K562 (cell line): ENCODE results near the gene B4GALT5. TPM values are rescaled to one million over a fixed set of nuclear protein-coding genes. Genes with fewer than 3 reads are reported as not detected.

Experiments used
- ATAC-seq: fragments of 200-7000 bp; cut with Tn5 transposase; 3 replicates; pipeline ENCODE4 v1.9.1; 2020; ENCODE audit warnings: moderate library complexity
- BruUV-seq: library from RNA; stranded (reverse); fragments of 400-500 nt; replicated peaks from 2 replicates; lab custom pipeline; 2021; lab: Mats Ljungman, UMichigan
- CTCF ChIA-PET: fragments of 300-600 bp; formaldehyde crosslinking; extraction: SDS; loops from one replicate; lab custom pipeline; 2021; ENCODE audit warnings: low intra/inter-chr PET ratio; lab: Yijun Ruan, JAX
- POLR2A ChIA-PET: fragments of 300-600, 350-650 bp; sonication (Branson Sonifier 250); formaldehyde crosslinking; extraction: SDS; loops from one replicate; lab custom pipeline; 2021; ENCODE audit warnings: antibody characterized with exemption, inconsistent platforms; lab: Yijun Ruan, JAX
- DNase-seq, 4 experiments: peaks; one replicate each; pipeline versions ENCODE4 v3.0.0 to v3.0.0-alpha.2; 2011 to 2018; ENCODE audit warnings: low spot score in 3 of 4, mixed read lengths in 3 of 4; ENCODE audit errors: extremely low read depth in 1 of 4
- FAIRE-seq: peaks from 2 replicates; lab custom pipeline; 2011; peaks lifted over from hg19 to GRCh38; lab: Jason Lieb, UNC
- H2AFZ ChIP-seq: 2 replicates; pipeline ENCODE4 v1.6.0; 2011; ENCODE audit warnings: low read depth, low read length, control low read depth, inconsistent platforms
- H3K27ac ChIP-seq: fragments of 200-600 bp; 3 replicates; pipeline ENCODE4 v1.8.0; 2011; ENCODE audit warnings: low read depth, mild to moderate bottlenecking, control low read depth, inconsistent platforms, low read length, moderate library complexity, mixed read lengths; ENCODE audit errors: extremely low read depth
- H3K27me3 ChIP-seq, 2 experiments: fragments of 300-600 bp in 1 of 2; 2 replicates in 1 of 2; 3 replicates in 1 of 2; pipeline versions ENCODE4 v1.6.0 to v1.8.0; 2011; ENCODE audit warnings: inconsistent platforms in 2 of 2, low read length in 2 of 2, mild to moderate bottlenecking in 1 of 2, mixed read lengths in 1 of 2, moderate library complexity in 1 of 2; ENCODE audit not compliant: control insufficient read depth in 2 of 2, insufficient read depth in 2 of 2
- H3K36me3 ChIP-seq: fragments of 300-600 bp; 3 replicates; pipeline ENCODE4 v1.8.0; 2011; ENCODE audit warnings: mild to moderate bottlenecking, low read length, inconsistent platforms; ENCODE audit not compliant: control insufficient read depth, insufficient read depth
- H3K4me1 ChIP-seq, 2 experiments: fragments of 200-600 bp in 1 of 2; replicated peaks in 1 of 2; 2 replicates in 1 of 2; 3 replicates in 1 of 2; pipeline versions ENCODE4 v1.5.1 to v1.8.0; 2011; ENCODE audit warnings: inconsistent platforms in 2 of 2, low read length in 2 of 2, mild to moderate bottlenecking in 1 of 2, mixed read lengths in 1 of 2, moderate library complexity in 1 of 2; ENCODE audit not compliant: control insufficient read depth in 2 of 2, insufficient read depth in 2 of 2
- H3K4me2 ChIP-seq: 2 replicates; pipeline ENCODE4 v1.6.1; 2011; ENCODE audit warnings: low read length, control low read depth, inconsistent platforms, mixed read lengths; ENCODE audit not compliant: insufficient read depth
- H3K4me3 ChIP-seq: fragments of 200-600 bp; sonication (generic), shearing (Covaris generic); 2 replicates; pipeline ENCODE4 v1.5.1; 2016; ENCODE audit warnings: control low read depth, inconsistent platforms
- H3K79me2 ChIP-seq: fragments of 200-600 bp; 3 replicates; pipeline ENCODE4 v1.8.0; 2011; ENCODE audit warnings: low read length, inconsistent platforms; ENCODE audit not compliant: control insufficient read depth, insufficient read depth
- H3K9ac ChIP-seq, 2 experiments: 2 replicates each; pipeline versions ENCODE4 v1.6.0 to v1.6.1; 2011; ENCODE audit warnings: low read depth in 2 of 2, low read length in 2 of 2, control low read depth in 1 of 2, inconsistent platforms in 1 of 2, mild to moderate bottlenecking in 1 of 2, mixed read lengths in 1 of 2; ENCODE audit not compliant: insufficient read depth in 1 of 2
- H3K9me1 ChIP-seq: one replicate; pipeline ENCODE4 v1.6.0; 2011; ENCODE audit warnings: inconsistent platforms, mild to moderate bottlenecking, low read length, moderate library complexity; ENCODE audit not compliant: control insufficient read depth, insufficient read depth
- H3K9me3 ChIP-seq: replicated peaks from 2 replicates; pipeline ENCODE4 v1.5.1; 2011; ENCODE audit warnings: low read depth, low read length, inconsistent platforms; ENCODE audit not compliant: control insufficient read depth, insufficient read depth
- H4K20me1 ChIP-seq: replicated peaks from 2 replicates; pipeline ENCODE4 v1.6.1; 2011; ENCODE audit warnings: low read length, inconsistent platforms, mixed read lengths; ENCODE audit not compliant: control insufficient read depth, insufficient read depth
- CBFA2T3 ChIP-seq: fragments of 450-650 bp; IDR thresholded peaks from 2 replicates; pipeline ENCODE4 v1.6.1; 2017
- CREM ChIP-seq: IDR thresholded peaks from 2 replicates; pipeline ENCODE4 v1.6.1; 2014; ENCODE audit warnings: antibody characterized with exemption, low read depth
- CTBP1 ChIP-seq: fragments of 450-650 bp; IDR thresholded peaks from 2 replicates; pipeline ENCODE4 v1.6.1; 2016; ENCODE audit warnings: borderline replicate concordance
- DPF2 ChIP-seq: fragments of 450-650 bp; IDR thresholded peaks from 2 replicates; pipeline ENCODE4 v1.6.1; 2016
- HDAC1 ChIP-seq, 2 experiments: fragments of 450-650 bp; IDR thresholded peaks; 2 replicates each; pipeline ENCODE4 v1.6.1; 2016 to 2017; ENCODE audit warnings: inconsistent platforms in 1 of 2, mild to moderate bottlenecking in 1 of 2, moderate library complexity in 1 of 2
- HDAC2 ChIP-seq: fragments of 450-650 bp; IDR thresholded peaks from 2 replicates; pipeline ENCODE4 v1.6.1; 2016; ENCODE audit warnings: mild to moderate bottlenecking
- IRF9 ChIP-seq: fragments of 450-650 bp; IDR thresholded peaks from 2 replicates; pipeline ENCODE4 v1.6.1; 2016; ENCODE audit warnings: missing biosample characterization, missing genetic modification characterization
- KLF1 ChIP-seq: fragments of 450-650 bp; IDR thresholded peaks from 2 replicates; pipeline ENCODE4 v1.6.1; 2016; ENCODE audit warnings: missing genetic modification characterization, missing compliant biosample characterization
- MEF2A ChIP-seq: IDR thresholded peaks from 2 replicates; pipeline ENCODE4 v1.6.1; 2011; ENCODE audit warnings: low read depth, mild to moderate bottlenecking, low read length, moderate library complexity; ENCODE audit not compliant: control insufficient read depth
- TAL1 ChIP-seq: fragments of 450-650 bp; IDR thresholded peaks from 2 replicates; pipeline ENCODE4 v1.6.1; 2016; ENCODE audit warnings: mild to moderate bottlenecking
- TCF3 ChIP-seq: sonication (generic); formaldehyde crosslinking; IDR thresholded peaks from 2 replicates; pipeline ENCODE4 v1.4.0; 2020; ENCODE audit warnings: mild to moderate bottlenecking, missing genetic modification reagents
- TEAD4 ChIP-seq, 2 experiments: sonication (generic) in 1 of 2; formaldehyde crosslinking in 1 of 2; IDR thresholded peaks; 2 replicates each; pipeline versions ENCODE4 v1.6.1 to v1.8.0; 2012 to 2022; ENCODE audit warnings: borderline replicate concordance in 1 of 2, inconsistent platforms in 1 of 2, low read length in 1 of 2, mild to moderate bottlenecking in 1 of 2, missing genetic modification reagents in 1 of 2
- ZNF280A ChIP-seq: fragments of 450-650 bp; IDR thresholded peaks from 2 replicates; pipeline ENCODE4 v1.6.1; 2018; ENCODE audit warnings: mild to moderate bottlenecking, low read depth; ENCODE audit not compliant: partially characterized antibody
- WGBS: fragments of 100-300 bp; shearing (Covaris generic); methylation state at CpG from one replicate; pipeline ENCODE4 v1.1.6; 2016; ENCODE audit warnings: low coverage, mixed read lengths; ENCODE audit not compliant: insufficient coverage; ENCODE audit errors: missing lambda C conversion rate; 5-methylcytosine and 5-hydroxymethylcytosine counted together
- in situ Hi-C: fragments of 300-500 bp; cut with MboI; formaldehyde crosslinking; loops from 4 replicates; pipeline ENCODE4 v1.15.0; 2018; ENCODE audit warnings: inconsistent platforms, mixed read lengths
- intact Hi-C: fragments of 100-400 bp; cut with micrococcal nuclease; formaldehyde crosslinking; loops from 2 replicates; pipeline ENCODE4 v1.14.2; 2022
- polyA plus RNA-seq, 8 experiments: library from polyadenylated mRNA; depleted of rRNA in 4 of 8; stranded (reverse) in 5 of 8; unstranded in 3 of 8; fragments of >200 nt; fragmentation: Nextera tagmentation in 2 of 8; fragmentation: Illumina TruSeq in 1 of 8; extraction: Ambion mirVana in 2 of 8; extraction: Trizol in 1 of 8; gene quantifications; 2 replicates each; pipeline versions ENCODE4 v1.2.1 to v1.2.3, GENCODE V29; 2011 to 2014; ENCODE audit warnings: inconsistent platforms in 1 of 8, missing spikeins in 1 of 8
- total RNA-seq, 7 experiments: library from RNA; depleted of rRNA in 6 of 7; stranded (reverse); fragments of >200 nt in 6 of 7; fragmentation: Illumina TruSeq in 2 of 7; extraction: Trizol in 2 of 7; gene quantifications; 2 replicates each; pipeline versions ENCODE4 v1.2.1 to v1.2.3, GENCODE V29; 2011 to 2021; ENCODE audit warnings: low replicate concordance in 1 of 7
- TF ChIP-seq, protein P1 (sequence below): fragments of 450-650 bp; IDR thresholded peaks from 2 replicates; pipeline ENCODE4 v1.6.1; 2016
- TF ChIP-seq, protein P2 (sequence below): sonication (generic); formaldehyde crosslinking; IDR thresholded peaks from 2 replicates; pipeline ENCODE4 v1.8.0; 2022; ENCODE audit warnings: mild to moderate bottlenecking, missing genetic modification reagents, borderline replicate concordance

B4GALT5 gene
- total and polyA plus RNA-seq, 9 of the 15 experiments (the other 6 are each of a cell fraction or from before 2014, with no cell fraction given) = 8.5 to 32.6 (median 23.4) TPM

GRCh38 chr20:49706630-49707091 is 7.0 kb downstream of the B4GALT5 start:
- Histone ChIP-seq H3K4me2 (peak overlapping the region; percentile 53), H3K27ac (peak overlapping the region; percentile 31; the same call in 2 of the 3 replicates), H3K4me3 (no peak overlapping the region), H3K79me2 (peaks cover 96% of the 10 kb centered on the region), H3K27me3 (no peaks in the 10 kb centered on the region), H3K9me3 (no peaks in the 10 kb centered on the region), H2AFZ (no peak overlapping the region), H3K4me1 (peaks cover 16 to 30% of the 10 kb centered on the region in 2 experiments; a peak in 4 of 5 replicates), H3K9me1 (no peaks in the 10 kb centered on the region), H3K9ac (peak overlapping the region; percentile 20 to 35; a peak in 3 of 4 replicates), H4K20me1 (peaks cover 3% of the 10 kb centered on the region; the same call in 1 of the 2 replicates), H3K36me3 (peaks cover 17% of the 10 kb centered on the region)
- no TSS peak for BruUV-seq
- WGBS = 2% methylated on average over 5 of the region's 5 CpGs
- FAIRE-seq = peak; percentile 73
- CTCF ChIA-PET = interaction anchor here (0.7 kb wide), 1 partner anchor 130 kb away, joined by 3 read pairs; no protein-coding TSS in a partner anchor
- intact Hi-C loops = no loop called here
- in situ Hi-C loops = no loop called here
- DNase-seq = peak in 3 of 4 experiments; percentile 25 to 73 (median 69)
- POLR2A ChIA-PET = interaction anchor here (0.5 to 1.5 kb wide), 11 partner anchors 9 to 63 kb away, joined by 3 to 6 read pairs (median 4); no protein-coding TSS in a partner anchor
- ATAC-seq = peak; percentile 92
- TF ChIP-seq HDAC2 = 0 out of 2 replicates have a peak, but pooled peaks have one; percentile 55
- peak; percentile 25 for TF ChIP-seq CREM
- TF ChIP-seq, protein P1, sequence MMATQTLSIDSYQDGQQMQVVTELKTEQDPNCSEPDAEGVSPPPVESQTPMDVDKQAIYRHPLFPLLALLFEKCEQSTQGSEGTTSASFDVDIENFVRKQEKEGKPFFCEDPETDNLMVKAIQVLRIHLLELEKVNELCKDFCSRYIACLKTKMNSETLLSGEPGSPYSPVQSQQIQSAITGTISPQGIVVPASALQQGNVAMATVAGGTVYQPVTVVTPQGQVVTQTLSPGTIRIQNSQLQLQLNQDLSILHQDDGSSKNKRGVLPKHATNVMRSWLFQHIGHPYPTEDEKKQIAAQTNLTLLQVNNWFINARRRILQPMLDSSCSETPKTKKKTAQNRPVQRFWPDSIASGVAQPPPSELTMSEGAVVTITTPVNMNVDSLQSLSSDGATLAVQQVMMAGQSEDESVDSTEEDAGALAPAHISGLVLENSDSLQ = peak; percentile 32; the same call in 1 of the 2 replicates
- TF ChIP-seq MEF2A = no peak
- no peak for TF ChIP-seq HDAC1 (IDR thresholded peaks at IDR 0.05)
- TF ChIP-seq DPF2 = peak; percentile 74; the same call in 1 of the 2 replicates
- peak; percentile 6; the same call in 1 of the 2 replicates for TF ChIP-seq TEAD4 (IDR thresholded peaks at IDR 0.05; ENCODE audit: low read length)
- no peak for TF ChIP-seq TEAD4 (CRISPR knock-in tag; IDR thresholded peaks at IDR 0.05; ENCODE audit: borderline replicate concordance)
- no peak for TF ChIP-seq KLF1 (tag)
- peak; percentile 46 for TF ChIP-seq TCF3 (CRISPR knock-in tag)
- no peak for TF ChIP-seq IRF9 (tag)
- TF ChIP-seq ZNF280A = no peak
- peak; percentile 26 for TF ChIP-seq TAL1
- TF ChIP-seq CTBP1 = peak; percentile 35; the same call in 1 of the 2 replicates
- TF ChIP-seq, protein P2, sequence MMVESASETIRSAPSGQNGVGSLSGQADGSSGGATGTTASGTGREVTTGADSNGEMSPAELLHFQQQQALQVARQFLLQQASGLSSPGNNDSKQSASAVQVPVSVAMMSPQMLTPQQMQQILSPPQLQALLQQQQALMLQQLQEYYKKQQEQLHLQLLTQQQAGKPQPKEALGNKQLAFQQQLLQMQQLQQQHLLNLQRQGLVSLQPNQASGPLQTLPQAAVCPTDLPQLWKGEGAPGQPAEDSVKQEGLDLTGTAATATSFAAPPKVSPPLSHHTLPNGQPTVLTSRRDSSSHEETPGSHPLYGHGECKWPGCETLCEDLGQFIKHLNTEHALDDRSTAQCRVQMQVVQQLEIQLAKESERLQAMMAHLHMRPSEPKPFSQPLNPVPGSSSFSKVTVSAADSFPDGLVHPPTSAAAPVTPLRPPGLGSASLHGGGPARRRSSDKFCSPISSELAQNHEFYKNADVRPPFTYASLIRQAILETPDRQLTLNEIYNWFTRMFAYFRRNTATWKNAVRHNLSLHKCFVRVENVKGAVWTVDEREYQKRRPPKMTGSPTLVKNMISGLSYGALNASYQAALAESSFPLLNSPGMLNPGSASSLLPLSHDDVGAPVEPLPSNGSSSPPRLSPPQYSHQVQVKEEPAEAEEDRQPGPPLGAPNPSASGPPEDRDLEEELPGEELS (CRISPR knock-in tag) = no peak
- TF ChIP-seq CBFA2T3 = peak; percentile 25
